Hematopoietic multipotent progenitor cell treated with erythropoietin and hydrocortisone succinate and interleukin-3 and kit ligand, for 8 days (in vitro differentiated cells): ENCODE data around the gene IL15RA.

Experiments used
- DNase-seq: peaks from one replicate; pipeline ENCODE4 v3.0.0-alpha.2; 2015

The IL15RA gene, protein sequence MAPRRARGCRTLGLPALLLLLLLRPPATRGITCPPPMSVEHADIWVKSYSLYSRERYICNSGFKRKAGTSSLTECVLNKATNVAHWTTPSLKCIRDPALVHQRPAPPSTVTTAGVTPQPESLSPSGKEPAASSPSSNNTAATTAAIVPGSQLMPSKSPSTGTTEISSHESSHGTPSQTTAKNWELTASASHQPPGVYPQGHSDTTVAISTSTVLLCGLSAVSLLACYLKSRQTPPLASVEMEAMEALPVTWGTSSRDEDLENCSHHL

GRCh38 chr10:5977471-5978229 lies at the start of gene IL15RA:
Gene IL15RA, minus strand, starts transcription at chr10:5977543. Its CDS starts 51 bp downstream, at chr10:5977492.
- DNase-seq: peak; percentile 84

GRCh38 chr10:6025683-6026255 lies 48.4 kb upstream of the IL15RA start:
- DNase-seq: no peak

GRCh38 chr10:6024334-6024682 lies 47.0 kb upstream of the IL15RA start:
- DNase-seq: no peak

DNA sequence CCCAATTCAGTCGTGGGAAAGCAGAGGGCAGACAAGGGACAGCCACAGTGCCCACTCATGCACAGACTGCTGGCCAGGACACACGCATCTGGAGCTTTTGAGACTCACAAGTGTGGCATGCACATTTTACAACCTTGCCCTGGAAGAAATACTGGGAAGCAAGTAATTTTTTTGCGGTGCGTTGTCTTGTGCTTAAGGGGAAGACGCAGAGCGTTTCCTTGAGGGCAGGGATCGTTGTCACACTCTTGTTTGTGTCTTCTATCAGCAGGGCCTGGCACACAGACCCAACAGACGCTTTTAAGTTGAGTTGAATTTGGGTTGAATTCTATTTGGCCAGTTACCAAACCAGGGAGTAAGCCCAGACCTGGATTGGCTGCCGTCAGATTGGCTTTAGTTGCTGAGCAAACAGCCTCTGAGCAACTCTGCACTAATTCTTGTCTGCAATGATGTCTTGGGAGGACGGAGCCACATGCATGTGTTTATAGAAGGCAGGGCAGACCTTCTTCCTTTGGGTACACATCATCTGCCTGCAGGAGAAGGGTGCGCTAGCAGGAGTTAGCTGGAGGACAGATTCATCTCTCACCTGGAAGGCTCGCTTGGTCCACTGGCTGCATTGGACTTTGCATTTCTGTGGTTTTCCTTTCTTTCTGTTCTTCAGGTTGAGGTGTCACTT lies 46.5 kb upstream of the IL15RA start:
- no peak for DNase-seq

DNA sequence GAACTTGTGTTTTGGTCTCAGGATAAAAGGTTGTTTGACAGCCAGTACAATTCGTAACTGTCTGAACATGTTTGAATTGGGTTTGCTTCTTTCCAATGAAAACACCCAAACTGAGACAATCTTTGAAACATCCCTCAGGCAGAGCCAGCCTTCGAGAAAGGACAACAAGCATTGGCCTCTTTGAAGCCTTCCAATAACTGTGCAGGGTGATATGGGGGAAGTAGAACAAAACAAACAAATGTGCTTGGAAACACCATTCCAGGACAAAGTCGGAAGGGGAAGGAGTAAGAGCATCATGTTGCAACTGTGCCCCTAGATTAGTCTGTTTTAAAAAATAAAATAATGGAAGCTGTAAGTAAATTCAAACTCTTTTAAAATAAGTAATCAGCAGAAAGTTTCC lies 45.3 kb upstream of the IL15RA start:
- no peak for DNase-seq

DNA sequence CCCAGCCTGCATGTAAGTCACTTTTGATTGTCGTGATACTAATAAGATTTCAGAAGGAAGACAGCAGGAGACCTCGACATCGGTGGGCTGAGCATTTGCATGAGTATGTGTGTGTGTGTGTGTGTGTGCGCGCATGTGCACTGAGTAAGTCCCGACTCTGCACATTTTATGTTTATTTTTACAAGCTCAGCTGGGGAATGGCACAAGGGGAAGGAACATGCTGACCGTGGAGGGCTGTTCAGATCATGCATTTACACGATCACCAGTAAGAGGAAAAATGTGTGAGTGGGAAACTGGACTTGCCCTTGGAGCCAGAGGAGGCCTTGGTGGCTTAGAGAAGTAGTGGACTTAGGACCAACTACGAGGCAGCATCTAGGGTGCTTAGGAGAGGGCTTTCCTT lies 43.5 kb upstream of the IL15RA start:
- no peak for DNase-seq

DNA sequence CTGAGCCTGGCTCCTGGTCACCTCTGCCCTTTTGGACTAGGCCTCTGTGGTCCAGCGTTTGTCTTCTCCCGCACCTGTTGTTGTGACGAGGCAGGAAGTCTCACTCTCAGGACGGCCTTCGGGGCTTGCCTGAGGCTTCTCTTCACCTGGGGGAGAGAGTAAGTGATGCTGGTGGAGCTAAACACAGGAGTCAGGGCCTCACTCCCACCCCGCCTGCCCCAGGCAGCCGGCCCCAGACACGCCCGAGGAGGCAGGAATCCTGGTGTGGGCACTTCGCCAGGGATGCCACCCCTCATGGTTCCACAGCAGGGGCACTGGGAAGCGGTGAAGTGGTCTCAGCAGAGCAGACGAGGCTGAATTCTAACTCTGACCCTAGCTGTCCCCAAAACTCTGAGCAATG lies 42.5 kb upstream of the IL15RA start:
- DNase-seq: no peak

- no peak for DNase-seq
These were observed 41.9 kb upstream of the IL15RA start for GRCh38 chr10:6019010-6019782.

DNA sequence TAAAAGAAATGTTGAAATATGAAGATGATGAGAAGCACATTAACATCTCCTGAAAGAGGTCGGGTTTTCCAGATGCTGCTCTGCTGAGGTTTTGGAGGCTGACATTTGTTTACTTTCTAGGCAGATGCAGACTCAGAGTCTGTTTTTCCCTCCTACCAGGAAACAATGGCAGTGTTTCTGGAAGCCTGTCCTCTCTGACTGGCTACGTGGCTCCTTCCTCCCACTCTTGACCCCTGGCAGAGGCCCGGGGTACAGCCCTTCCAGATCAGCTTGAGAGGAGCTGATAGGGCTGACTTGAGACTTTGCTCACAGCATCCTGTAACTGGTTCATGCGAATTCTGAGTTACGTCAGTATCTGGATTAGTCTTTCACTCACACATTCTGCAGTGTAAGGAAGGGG lies 41.1 kb upstream of the IL15RA start:
- no peak for DNase-seq

- no peak for DNase-seq
These were observed 40.5 kb upstream of the IL15RA start for GRCh38 chr10:6017781-6018354.

GRCh38 chr10:6014241-6014761 lies 37.0 kb upstream of the IL15RA start:
- DNase-seq: peak; percentile 83

- DNase-seq: no peak
These were observed 36.3 kb upstream of the IL15RA start for GRCh38 chr10:6013413-6014192.

DNA sequence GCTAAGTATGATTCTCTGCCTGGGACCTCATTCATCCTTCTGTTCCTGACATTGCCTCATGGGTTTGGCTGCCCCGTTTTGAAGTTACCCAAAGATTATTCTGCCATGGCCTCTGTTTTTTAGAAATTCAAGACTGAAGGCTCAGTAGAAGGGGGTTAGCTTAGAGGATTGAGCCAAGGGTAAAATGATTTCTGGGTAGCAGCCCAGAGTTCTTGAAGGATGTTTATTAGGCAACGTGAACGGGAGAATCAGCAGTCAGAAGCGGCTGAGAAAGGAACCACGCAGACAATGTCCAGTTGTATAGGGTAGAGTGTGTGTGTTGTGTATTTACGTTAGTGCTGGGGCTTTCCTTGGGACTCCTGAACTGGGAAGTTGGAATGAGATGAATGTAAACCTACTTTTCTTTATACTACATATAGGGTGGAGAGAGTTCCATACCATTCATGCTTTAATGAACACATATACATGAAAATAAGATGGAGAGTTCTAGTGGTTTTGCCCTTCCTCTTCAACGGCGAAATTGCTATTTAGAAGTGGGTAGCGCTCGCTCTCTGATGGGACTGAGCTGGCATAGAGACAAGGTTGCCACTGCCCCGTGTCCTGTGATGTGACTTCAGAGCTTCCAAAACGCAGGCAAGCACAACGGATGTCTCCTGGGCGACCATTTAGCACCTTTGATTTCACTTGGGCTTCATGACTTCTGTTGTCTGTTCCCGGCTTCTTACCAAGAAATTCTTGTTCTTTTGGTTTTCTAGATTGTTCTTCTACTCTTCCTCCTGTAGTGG lies 35.0 kb upstream of the IL15RA start:
- no peak for DNase-seq

DNA sequence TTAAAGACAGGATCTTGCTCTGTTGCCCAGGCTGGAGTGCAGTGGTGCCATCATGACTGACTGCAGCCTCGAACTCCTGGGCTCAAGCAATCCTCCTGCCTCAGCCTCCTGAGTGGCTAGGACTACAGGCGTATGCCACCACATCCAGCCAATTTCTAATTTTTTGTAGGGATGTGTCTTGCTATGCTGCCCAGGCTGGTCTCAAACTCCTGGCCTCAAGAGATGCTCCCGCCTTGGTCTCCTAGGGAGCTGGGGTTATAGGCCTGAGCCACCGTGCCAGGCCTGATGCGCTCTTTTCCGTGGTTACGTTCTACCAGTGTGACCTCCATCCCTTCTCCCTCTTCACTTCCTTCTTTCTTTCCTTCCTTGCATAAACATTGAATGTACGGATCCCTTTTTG lies 34.2 kb upstream of the IL15RA start:
- no peak for DNase-seq

DNA sequence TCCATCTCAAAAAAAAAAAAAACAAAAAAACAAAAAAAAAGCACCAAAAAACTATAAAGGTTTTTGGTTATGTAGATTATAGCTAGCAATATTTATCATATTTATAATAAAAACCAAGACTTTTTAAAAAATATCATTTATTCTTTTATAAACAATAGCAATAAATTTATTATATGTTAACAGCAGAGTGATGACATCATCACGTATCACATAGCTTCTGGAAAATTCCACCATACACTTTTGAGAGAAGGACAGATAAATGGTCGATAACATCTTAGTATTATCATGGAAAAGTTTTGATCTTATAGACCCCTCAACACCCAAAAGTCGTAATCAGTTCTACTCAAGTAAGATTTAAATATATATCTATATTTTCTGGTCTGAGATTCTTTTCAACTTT lies 33.2 kb upstream of the IL15RA start:
- DNase-seq: no peak

DNA sequence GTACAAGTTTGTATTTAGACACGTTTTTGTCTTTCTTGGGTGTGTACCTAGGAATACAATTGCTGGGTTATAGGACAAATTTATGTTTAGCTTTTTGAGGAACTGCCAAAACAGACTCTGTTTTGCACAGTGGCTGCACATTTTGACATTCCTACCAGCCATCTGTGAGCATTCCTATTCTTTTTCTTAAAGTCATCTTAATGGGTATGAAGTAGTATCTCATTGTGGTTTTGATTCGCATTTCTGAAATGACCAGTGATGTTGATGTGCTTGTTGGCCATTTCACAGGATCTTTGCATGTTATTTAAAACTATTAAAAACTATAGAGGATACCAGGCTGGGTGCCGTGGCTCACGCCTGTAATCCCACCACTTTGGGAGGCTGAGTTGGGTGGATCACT lies 32.6 kb upstream of the IL15RA start:
- DNase-seq: no peak

DNA sequence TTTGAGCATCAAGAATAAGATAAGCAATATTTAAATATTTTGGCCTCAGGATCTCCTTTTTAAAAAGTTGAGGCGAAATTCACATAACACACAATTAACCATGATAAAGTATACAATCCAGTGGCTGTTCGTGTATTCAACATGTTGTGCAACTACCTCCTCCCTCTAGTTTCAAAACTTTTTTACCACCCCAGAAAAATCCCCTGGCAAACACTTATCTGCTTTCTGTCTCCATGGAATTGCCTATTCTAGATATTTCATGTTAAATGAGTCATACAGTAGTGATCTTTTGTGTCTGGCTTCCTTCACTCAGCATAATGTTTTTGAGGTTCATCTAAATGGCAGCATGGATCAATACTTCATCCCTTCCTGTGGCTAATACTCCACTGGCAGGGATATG lies 31.8 kb upstream of the IL15RA start:
- DNase-seq: peak; percentile 40

DNA sequence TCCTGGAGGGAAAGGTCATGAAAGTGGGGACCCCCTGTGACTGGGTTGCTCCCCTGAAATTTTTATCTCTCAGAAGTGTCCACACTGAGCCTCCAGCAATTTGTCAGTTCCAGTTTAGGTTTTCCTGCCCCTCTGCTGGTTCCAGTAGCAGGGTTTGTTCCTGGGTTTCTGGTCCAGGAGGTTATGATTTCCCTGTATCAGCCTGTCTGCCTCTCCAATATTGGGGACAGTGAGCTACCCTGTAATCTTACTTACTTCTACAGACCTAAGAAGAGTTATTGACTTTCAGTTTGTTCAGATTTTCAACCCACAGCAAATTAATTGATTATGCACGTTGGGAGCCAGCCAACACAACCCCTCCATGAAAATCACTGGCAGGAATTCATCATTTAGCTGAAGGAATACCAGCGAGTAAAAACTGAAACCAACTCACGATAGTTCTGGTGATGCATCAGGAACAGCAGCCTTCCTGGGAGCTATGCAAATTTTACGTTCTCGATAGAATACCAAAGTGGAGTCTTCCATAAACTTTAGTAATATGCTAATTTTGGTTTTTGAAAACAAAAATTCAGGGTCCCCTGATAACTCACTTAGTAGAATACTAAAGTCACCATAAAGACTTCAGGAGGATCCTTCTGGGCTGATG lies 31.3 kb upstream of the IL15RA start:
- DNase-seq: no peak

DNA sequence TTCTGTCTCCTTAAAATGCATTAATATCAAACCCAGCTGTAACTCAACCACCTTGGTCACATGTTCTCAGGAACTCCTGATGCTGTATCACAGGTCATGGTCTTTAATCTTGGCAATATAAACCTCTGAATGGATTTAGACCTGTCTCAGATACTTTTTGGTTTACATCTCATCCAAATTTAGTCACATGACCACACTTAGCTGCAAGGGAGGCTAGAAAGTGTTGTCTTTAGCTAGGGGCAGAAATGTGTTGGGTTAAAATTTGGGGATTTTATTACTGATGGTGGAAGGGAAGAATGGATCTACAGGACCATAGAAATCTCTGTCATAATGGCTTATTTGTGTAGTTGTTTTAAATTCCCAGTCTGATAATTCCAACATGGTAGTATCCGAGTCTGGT lies 29.6 kb upstream of the IL15RA start:
- no peak for DNase-seq

- DNase-seq: peak; percentile 55
These were observed 29.2 kb upstream of the IL15RA start for GRCh38 chr10:6006546-6006945.
